Stimulated activated CD4-positive, alpha-beta T cell treated with anti-CD3 and anti-CD28 coated beads, Interleukin-15, amount 100 ng/mL, for 1 hour (primary cell): ENCODE results near the gene ERCC6L.

Experiments used
- DNase-seq, 2 donors: peaks; one replicate each; pipeline ENCODE4 v3.0.0-alpha.2; 2020; ENCODE audit warnings: low read depth in 1 of 2, low spot score in 1 of 2

The ERCC6L gene

GRCh38 chrX:72238721-72239475, at the start of gene ERCC6L:
ERCC6L (minus strand) TSS chrX:72239027; CDS start chrX:72238911, 116 bp downstream.
- peak; percentile 60 to 75 for DNase-seq

GRCh38 chrX:72282302-72282701, 43.5 kb upstream of the ERCC6L start:
- no peak for DNase-seq

GRCh38 chrX:72280321-72280845, 41.6 kb upstream of the ERCC6L start:
- no peak for DNase-seq

GRCh38 chrX:72276478-72276953, 37.7 kb upstream of the ERCC6L start:
- DNase-seq, result no peak

GRCh38 chrX:72274526-72274925, 35.7 kb upstream of the ERCC6L start:
- no peak for DNase-seq

- DNase-seq, result no peak
These were observed 34.9 kb upstream of the ERCC6L start for GRCh38 chrX:72273718-72274117.

- no peak for DNase-seq
These were observed 34.0 kb upstream of the ERCC6L start for GRCh38 chrX:72272868-72273267.

GRCh38 chrX:72271812-72272211, 33.0 kb upstream of the ERCC6L start:
- DNase-seq, result no peak

GRCh38 chrX:72271091-72271788, 32.4 kb upstream of the ERCC6L start:
- no peak for DNase-seq

GRCh38 chrX:72270316-72270866, 31.6 kb upstream of the ERCC6L start:
- no peak for DNase-seq

GRCh38 chrX:72269671-72270251, 30.9 kb upstream of the ERCC6L start:
- no peak for DNase-seq

- DNase-seq, result no peak
These were observed 30.0 kb upstream of the ERCC6L start for GRCh38 chrX:72268597-72269365.

- DNase-seq, result no peak
These were observed 26.4 kb upstream of the ERCC6L start for GRCh38 chrX:72265263-72265662.

GRCh38 chrX:72262077-72262476, 23.2 kb upstream of the ERCC6L start:
- DNase-seq, result no peak

GRCh38 chrX:72260448-72260847, 21.6 kb upstream of the ERCC6L start:
- no peak for DNase-seq

GRCh38 chrX:72258174-72258573, 19.3 kb upstream of the ERCC6L start:
- DNase-seq, result no peak

GRCh38 chrX:72255864-72256263, 17.0 kb upstream of the ERCC6L start:
- no peak for DNase-seq

- DNase-seq, result no peak
These were observed 16.6 kb upstream of the ERCC6L start for GRCh38 chrX:72255445-72255844.

GRCh38 chrX:72254816-72255215, 16.0 kb upstream of the ERCC6L start:
- no peak for DNase-seq

GRCh38 chrX:72253686-72254085, 14.9 kb upstream of the ERCC6L start:
- DNase-seq, result no peak
